Measurements from ENCODE around the gene ZMIZ1.

Gene ZMIZ1

GRCh38 chr10:79103585-79103984 is 34.8 kb downstream of the ZMIZ1 start:
- no peak for TF ChIP-seq CTCF (IDR thresholded peaks at IDR 0.05)
- TF ChIP-seq ZFX (IDR thresholded peaks at IDR 0.05; ENCODE audit: borderline replicate concordance) = no peak
- no peak overlapping the region for H3K27ac ChIP-seq

- no peak for TF ChIP-seq ZFX (IDR thresholded peaks at IDR 0.05; ENCODE audit: borderline replicate concordance)
- TF ChIP-seq CTCF (IDR thresholded peaks at IDR 0.05) = no peak
- no peak overlapping the region for H3K27ac ChIP-seq
These were observed 36.5 kb downstream of the ZMIZ1 start for GRCh38 chr10:79105150-79105739.

- TF ChIP-seq ZFX (IDR thresholded peaks at IDR 0.05; ENCODE audit: borderline replicate concordance) = no peak
- no peak for TF ChIP-seq CTCF (IDR thresholded peaks at IDR 0.05)
- H3K27ac ChIP-seq = no peak overlapping the region
These were observed 37.1 kb downstream of the ZMIZ1 start for GRCh38 chr10:79105818-79106217.

- TF ChIP-seq CTCF (IDR thresholded peaks at IDR 0.05) (no peak), ZFX (IDR thresholded peaks at IDR 0.05; ENCODE audit: borderline replicate concordance) (no peak)
- no peak overlapping the region for H3K27ac ChIP-seq
These were observed 37.7 kb downstream of the ZMIZ1 start for GRCh38 chr10:79106256-79107050.

- H3K27ac ChIP-seq = no peak overlapping the region
- TF ChIP-seq ZFX (IDR thresholded peaks at IDR 0.05; ENCODE audit: borderline replicate concordance) = no peak
- no peak for TF ChIP-seq CTCF (IDR thresholded peaks at IDR 0.05)
These were observed 39.0 kb downstream of the ZMIZ1 start for GRCh38 chr10:79107736-79108264.

- TF ChIP-seq ZFX (IDR thresholded peaks at IDR 0.05; ENCODE audit: borderline replicate concordance) (no peak), CTCF (IDR thresholded peaks at IDR 0.05) (no peak)
- no peak overlapping the region for H3K27ac ChIP-seq
These were observed 40.0 kb downstream of the ZMIZ1 start for GRCh38 chr10:79108728-79109127.

- no peak overlapping the region for H3K27ac ChIP-seq
- no peak for TF ChIP-seq CTCF (IDR thresholded peaks at IDR 0.05)
- no peak for TF ChIP-seq ZFX (IDR thresholded peaks at IDR 0.05; ENCODE audit: borderline replicate concordance)
These were observed 42.7 kb downstream of the ZMIZ1 start for GRCh38 chr10:79111427-79111826.
